Activated effector memory CD4-positive, alpha-beta T cell treated with Interleukin-2 at 50 U/mL for 16 hours (primary cell): ENCODE data around the gene GAA.

ENCODE experiments used
- DNase-seq: peaks from one replicate; pipeline ENCODE4 v3.0.0-alpha.2; 2020

Gene GAA

DNA sequence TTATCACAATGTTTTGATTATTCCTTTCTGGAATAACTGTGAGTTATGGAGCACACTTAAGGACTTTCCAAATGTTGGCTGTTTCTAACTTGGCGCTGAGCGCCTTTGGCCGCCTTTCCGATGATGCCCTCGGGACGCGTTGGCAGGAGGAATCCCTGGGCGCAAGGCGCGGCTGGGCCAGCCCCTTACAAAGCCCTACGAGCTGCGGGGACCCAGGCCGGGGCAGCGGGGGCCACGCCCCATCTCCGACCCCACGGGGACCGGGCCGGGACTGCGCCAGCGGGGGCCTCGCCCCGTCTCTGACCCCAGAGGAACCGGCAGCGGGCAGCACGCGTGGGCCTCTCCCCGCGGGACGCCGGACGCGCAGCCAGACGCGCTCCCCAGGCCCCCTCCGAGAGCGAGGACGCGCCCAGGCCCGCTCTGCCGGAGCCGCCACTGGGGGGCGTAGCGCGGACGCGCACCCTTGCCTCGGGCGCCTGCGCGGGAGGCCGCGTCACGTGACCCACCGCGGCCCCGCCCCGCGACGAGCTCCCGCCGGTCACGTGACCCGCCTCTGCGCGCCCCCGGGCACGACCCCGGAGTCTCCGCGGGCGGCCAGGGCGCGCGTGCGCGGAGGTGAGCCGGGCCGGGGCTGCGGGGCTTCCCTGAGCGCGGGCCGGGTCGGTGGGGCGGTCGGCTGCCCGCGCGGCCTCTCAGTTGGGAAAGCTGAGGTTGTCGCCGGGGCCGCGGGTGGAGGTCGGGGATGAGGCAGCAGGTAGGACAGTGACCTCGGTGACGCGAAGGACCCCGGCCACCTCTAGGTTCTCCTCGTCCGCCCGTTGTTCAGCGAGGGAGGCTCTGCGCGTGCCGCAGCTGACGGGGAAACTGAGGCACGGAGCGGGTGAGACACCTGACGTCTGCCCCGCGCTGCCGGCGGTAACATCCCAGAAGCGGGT lies at the start of gene GAA:
GAA (plus strand) TSS at position 571 of the 935 bp plus-strand sequence. CDS start 3,006 bp downstream, outside the sequence.
- peak; percentile 83 for DNase-seq

DNA sequence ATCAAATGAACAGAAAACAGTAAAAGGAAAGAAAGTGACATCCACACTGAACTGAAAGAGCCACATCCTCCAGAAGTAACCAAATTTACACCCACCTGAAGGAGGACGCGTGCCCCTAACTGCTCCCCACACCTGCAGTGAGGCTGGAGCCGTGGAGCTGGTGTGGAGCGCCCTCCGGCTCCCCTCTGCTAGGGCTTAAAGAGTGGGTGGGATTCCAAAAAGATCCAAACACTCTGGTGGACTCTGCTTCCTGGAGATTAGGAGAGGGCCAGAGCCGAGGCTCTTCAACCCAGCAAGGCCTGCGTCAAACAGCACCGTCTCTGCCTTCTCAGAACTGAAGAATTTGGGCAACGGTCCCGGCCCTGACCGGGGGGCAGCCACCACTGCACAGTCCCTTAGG lies 49.7 kb upstream of the GAA start:
- DNase-seq: no peak

DNA sequence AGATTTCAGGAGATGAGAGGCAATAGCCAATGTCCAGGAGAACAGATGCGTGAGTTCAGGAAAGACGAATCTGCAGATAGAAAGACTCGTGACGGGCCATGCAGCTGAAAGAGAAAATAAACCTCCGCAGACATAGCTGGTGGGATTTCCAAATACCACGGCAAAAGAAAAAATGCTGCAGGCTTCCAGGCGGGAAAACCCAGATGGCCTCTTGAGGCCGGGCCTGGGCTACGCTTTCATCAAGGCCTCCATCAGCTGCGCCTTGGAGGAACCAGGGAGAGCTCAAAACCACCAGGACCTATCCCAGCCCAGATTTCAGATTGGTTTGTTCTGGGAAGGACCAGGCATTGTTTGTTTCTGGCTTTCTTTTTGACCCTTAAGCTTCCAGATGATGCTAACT lies 48.3 kb upstream of the GAA start:
- no peak for DNase-seq

DNA sequence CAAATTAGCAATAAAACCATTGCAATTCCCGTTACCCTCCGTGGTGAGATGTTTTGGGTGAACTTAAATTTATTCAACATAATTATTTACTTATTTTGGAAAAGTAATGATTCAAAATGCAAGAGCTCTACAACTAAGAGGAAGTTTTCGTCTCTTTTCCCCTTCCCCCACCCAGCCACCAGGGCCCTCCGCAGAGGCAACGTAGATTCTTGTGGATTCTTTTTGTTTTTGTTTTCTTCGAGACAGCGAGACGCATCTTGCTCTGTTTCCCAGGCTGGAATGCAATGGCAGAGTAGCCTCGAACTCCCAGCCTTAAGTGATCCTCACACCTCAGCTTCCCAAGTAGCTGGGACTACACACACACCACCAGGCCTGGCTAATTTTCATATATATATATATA lies 45.8 kb upstream of the GAA start:
- no peak for DNase-seq

DNA sequence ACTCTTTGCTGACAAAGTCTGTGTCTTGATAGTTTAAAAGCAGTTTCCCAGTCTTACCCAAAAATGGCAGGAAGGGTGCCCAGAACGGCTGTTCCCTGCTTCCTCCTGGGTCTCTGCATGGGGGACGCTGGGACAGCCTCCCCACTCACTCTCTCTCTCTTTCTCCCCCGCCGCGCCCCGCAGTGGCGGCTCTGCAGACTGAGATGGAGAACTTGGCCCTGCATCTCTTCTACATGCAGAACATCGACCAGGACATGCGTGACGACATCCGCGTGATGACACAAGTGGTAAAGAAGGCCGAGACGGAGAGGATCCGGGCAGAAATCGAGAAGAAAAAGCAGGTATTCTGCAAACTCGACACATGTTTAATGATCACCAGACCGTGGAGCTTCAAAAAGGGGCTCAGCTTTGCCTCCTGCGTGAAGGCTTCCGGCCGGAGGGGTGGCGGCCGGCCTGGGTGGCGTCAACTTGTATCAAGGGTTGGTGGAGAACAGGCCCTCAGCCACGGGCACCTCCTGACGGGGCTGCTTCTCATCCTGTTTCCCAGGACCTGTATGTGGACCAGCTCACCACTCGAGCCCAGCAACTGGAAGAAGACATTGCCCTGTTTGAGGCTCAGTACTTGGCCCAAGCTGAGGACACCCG lies 42.9 kb upstream of the GAA start:
- DNase-seq: no peak

DNA sequence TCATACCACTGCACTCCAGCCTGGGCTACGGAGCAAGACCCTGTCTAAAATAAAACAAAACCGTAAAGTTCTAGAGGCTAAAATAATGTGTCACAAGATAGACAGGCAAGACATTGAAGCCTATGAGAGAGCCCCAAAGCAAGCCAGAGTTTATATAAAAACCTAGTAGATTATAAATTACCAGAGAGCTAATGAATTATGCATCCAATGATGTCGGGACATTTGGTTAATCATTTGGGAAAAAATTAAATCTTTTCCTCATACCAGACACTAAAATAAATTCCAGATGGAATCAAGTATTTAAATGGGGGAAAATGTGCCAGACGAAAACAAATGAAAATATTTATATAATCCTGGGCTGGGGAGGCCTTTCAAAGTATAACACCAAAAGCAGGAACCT lies 40.7 kb upstream of the GAA start:
- DNase-seq: no peak

DNA sequence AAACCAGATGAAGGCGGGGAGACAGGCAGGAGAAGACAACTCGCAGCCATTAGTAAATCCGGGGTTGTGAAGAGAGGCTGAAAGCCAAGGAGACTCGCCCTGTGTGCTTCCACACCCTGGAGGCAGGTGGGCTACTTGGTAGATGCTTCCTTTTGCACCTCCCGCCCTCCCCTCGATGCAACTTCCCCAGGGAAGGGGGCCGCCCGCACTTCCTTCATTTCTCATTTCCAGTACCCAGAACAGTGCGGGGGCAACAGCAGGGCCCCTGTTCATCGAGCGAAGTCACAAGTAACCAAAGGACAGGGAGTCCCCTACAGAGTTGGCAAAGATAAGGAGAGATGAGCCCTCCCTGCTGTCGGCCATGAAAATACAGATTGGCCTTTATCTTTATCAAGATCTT lies 40.0 kb upstream of the GAA start:
- DNase-seq: no peak

DNA sequence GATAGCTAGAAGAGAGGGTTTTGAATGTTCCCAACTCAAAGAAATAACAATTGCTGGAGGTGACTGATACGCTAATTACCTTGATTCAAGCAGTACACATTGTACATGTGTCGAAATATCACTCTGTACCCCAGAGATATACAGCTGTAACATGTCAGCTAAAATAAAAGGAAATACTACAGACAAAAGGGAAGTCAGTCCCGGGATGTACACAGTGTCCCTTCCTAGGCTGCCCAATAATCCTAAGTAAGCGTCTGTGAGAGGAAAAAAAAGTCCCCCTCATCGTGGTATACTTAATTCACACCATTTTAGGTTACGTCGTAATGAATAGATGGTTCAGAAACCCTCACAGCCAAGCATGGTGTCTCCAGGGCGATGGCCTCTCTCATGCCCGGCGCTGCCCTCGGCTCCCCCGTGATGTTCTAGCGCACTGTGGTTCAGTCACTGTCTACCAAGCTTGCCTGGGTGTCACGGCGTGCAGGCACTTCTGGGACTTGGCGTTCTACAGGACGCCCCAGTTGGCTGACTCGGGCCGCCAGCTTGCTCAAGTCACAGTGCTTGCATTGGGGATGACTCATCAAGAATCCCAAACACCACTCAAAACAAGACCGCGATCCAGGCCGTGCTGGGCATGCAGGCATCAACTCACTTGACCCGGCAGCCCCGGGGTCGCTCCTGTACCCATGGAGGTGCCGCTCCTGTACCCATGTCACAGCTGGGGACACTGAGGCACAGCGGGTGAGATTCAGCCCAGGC lies 37.4 kb upstream of the GAA start:
- DNase-seq: no peak

DNA sequence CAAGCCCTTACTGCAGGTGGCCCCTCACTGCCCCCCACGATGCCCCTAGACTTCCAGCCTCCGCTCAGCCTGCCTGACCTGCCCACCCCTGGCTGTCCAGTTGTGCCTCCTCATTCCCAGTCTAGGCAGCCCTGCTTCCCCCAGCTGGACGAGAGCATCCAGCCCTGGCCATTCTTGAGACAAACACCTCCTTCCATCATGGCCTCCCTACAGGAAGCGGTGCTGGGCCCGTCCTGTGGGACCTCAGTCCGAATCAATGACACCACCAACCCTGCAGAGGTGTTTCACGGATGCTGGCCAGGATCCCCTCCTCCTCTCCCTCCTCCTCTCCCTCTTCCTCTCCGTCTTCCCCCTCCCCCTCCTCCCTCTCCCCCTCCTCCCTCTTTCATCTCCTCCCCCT lies 36.7 kb upstream of the GAA start:
- DNase-seq: no peak

DNA sequence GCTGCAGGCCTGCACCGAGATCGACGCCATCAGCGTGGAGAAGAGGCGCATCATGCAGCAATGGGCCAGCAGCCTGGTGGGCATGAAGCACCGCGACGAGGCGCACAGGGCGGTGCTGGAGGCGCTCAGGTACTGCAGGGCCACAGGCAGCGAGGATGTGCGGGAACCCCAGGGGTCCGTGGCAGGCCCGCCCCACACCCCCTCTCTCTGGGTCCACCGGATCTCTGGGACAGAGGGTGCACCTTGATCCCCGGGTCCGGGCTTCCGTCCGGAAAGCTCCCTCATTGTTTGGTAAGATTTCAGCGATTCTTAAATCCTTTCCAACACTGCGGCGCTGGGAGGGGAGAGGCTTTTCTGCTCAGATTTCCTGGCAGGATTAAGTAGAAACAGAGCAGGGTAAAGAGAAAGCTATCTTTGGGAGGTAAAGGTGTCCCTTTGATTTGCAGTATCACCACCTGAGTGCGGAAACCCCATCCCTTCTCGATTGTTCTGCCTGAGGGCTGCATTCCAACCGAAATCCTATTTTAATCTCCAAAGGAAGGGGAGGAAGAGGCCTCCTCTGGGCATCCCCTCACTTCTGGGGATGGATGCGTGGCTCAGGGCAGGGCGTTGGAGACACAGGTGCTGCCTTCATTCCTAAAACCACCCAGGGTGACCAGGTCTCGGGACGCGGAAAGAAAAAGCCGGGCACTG lies 35.8 kb upstream of the GAA start:
- DNase-seq: no peak

DNA sequence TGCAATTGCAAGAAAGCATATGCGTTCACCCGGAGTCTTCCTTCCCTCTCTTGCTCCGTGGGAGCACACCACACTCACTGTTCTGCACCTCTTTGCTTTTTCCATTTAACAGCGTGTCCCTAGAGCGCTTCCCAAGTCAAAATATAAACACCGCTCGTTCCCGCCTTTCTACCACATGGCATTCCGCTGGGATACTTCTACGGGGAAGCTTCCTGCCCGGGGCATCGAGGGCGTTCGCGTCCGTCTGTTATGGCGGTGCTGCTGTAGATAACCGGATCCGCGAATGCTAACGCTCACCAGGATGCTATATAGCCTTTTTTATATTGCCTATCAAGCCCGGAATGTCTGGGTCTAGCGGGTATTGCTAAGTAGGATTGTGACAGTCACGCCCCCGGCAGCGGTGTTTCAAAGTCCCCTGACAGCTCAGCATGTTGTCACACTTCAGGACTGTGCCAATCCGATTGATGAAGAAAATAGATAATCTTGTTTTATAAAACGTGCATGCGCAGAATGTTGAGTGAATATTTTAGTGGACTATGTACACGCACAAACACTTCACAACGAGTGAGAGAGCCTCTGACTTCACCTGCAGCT lies 33.9 kb upstream of the GAA start:
- no peak for DNase-seq

DNA sequence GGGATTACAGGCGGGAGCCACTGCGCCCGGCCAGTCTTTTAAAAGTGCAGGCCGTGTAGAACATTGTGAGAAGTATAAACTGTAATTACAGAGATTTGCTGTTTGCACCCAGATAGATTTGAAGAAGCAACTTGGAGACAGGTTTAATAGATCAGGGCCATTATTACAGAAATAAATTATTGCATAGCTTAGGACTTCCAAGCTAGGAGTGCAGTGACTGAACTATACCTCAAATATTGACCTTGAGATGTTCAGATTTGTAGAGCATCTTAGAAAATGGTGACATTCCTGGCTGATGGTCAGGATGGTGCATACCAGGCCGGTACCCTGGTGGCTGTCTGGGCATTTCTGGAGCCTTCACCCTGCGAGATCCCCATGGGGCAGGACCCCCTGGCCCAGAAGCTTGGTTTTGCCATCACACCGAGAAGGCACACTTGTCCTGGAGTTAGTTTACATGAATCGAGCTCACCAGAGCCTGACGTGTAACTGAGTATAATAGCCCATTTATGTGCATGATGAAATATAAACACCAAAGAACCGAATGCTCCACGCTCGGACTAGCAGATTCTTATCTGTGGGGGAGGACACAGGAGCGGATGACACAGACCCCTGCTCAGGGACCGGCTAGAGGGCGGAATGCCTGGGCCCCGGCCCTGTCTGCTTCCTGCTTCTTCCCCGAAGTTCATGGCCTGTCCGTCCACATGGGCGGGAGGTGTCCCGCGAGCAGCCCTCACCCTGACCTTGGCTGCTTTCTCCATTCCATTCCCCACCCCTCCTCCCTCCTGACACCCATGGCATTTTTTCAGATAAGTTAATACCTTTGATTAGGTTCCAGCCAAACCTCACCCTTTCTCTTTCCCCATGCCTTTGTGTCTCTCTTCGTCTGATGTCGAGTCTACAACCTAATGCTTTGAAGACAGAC lies 32.8 kb upstream of the GAA start:
- DNase-seq: no peak

DNA sequence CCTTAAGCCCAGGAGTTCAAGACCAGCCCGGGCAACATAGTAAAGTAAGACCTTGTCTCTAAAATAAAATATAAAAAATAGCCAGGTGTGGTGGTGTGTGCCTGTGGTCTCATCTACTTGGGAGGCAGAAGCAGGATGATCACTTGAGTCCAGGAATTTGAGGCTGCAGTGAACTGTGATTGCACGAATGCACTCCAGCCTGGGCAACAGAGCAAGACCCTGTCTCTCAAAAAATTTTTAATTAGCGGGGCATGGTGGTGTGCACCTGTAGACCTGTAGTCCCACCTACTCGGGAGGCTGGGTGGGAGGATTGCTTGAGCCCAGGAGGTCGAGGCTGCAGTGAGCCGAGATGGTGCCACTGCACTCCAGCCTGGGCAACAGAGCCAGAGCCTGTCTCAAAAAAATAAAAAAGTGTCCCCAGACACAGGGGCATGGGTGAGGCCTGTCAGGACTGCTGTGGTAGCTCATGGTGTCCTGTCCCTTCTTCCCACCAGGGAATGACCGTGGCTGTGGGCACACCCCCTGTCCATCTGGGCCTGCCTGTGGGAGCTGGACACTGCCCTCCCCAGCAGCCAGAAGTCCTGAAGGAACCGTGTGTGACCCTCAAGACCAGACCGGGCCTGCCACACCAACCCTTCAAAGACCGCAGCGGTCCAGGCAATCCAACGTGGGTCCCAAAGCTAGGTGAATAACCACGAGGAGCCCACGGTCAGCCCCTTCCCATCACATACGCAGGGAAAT lies 30.8 kb upstream of the GAA start:
- DNase-seq: no peak

DNA sequence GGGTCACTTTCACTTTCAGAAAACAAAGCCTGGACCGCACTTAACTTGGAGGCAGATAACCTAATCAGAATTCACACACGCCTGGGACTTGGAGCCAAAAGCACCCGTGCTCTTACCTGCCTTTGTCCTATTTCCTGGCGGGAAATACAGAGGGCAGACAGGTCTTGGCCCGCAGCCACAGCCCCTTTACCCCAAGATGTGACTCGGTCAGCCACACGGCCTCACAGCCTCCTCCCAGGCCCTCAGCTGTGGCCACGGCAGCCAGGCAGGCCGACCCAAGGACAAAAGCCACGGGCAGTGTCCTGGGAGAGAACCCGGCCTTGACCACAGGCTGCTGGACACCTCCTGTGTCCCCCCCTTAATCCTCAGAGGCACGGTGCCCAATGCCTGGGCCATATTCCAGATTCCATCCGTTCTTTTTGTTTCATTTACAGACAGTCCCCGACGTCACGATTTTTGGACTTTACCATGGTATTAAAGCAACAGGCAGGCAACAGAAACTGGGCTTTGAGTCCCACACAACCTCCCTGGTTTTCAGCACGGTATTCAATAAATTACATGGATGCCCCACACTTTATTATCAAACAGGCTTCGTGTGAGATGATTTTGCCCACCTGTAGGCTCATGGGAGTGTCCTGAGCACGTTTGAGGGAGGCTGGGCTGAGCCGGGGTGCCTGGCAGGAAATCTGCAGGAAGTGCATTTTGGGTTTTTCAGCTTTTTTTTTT lies 30.1 kb upstream of the GAA start:
- DNase-seq: no peak

DNA sequence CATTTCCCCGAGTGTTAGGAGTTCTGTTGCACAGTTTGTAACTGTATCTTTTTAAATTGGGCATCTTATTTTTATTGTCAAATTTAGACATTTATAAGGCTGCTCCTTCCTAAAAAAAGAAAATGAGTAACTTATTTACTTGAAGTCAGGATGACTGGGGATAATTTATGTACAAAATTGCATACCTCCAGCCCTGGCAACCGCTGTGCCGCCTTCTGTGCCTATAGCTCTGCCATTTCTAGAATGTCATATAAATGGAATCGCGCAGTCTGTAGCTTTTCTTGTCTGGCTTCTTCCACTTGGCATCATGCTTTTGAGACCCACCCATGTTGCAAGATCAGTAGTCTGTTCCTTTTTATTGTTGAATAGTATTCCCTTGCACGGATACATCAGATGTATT lies 29.0 kb upstream of the GAA start:
- no peak for DNase-seq

DNA sequence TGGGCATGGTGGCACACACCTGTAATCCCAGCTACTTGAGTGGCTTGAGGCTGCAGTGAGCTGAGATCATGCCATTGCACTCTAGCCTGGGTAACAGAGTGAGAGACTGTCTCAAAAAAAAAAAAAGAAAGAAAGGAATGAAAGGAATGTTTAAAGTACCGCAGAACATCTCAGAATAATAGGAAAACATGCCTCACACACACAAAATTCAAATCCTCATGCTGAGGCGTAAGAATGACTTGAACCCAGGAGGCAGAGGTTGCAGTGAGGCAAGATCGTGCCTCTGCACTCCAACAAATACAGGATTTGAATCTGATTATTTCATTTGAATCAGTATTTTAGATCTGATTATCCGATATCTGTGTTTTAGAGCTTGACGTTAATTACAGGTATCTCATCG lies 21.3 kb upstream of the GAA start:
- no peak for DNase-seq

DNA sequence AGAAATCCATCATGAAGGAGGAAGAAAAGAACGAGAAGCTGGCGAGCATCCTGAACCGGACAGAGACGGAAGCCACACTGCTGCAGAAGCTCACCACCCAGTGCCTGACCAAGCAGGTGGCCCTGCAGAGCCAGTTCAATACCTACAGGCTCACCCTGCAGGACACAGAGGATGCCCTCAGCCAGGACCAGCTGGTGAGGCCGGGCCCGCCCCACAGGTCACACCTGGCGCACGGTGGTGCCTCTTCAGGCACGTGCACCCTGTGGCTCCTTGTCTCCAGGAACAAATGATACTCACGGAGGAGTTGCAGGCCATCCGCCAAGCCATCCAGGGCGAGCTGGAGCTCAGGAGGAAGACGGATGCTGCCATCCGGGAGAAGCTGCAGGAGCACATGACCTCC lies 19.8 kb upstream of the GAA start:
- no peak for DNase-seq

DNA sequence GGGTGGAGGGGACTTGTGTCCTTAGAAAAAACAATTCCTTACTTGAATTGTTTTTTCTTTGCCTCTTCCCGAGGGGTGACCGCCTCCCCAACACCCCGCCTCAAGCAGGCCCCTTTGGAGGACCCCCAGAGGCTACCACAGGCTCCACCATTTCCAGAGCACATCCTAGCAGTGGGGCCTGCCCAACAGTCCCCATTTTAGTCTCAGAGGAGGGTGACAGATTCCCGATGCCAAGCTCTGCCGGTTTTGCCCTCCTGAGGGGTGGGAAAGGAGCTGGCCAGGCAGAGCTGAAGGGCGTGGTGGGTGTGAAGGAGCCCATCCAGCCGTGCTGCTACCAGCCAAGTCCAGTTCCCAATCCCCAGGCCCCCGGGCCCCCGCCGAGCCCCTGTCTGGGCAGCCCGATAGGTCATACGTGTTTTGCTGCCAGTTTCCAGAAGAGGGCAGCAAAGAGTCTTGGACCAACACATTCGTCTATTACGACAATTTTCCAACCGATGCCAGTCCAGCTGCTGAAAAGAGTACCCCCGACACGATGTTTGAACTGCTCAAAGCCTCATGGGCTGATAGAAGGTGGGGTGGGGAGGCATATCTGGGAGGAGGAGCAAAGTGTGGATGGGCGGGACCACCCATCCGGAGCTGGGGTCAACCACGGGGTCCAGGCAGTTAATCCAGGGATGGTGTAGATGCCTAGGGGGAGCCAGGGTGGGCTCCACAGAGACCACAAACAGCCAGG lies 18.8 kb upstream of the GAA start:
- DNase-seq: peak; percentile 19

DNA sequence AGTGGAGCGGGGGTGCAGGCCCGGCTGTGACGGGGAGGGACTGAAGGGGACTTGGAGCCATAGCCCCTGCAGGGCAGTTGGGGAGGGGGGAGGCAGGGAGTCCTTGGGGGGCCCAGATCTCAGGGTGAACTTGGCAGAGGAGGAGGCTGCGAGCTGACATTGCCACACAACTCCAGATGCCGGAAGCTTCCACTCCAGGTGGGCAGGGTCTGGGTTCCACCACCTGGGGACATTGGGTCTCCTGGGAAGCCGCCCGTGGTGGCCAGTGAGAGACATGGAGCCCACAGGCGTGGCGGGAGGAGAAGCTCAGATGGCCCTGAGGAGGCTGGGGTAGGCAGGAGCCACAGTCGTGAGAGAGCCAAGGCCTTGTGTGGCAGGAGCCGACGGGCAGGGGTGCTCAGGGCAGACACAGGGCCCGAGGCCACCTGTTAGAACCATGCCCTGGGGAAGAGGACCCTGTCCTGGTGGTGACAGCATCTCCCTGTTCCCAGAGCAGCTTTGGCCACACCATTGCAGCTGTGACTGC lies 18.2 kb upstream of the GAA start:
- no peak for DNase-seq
